Natural killer cell treated with Interleukin-12 subunit alpha and Interleukin-12 subunit beta and Interleukin-15 and Interleukin-18, amount 100 ng/mL, for 72 hours (primary cell): ENCODE results near the gene SLC24A3. TPM values are rescaled to one million over a fixed set of nuclear protein-coding genes. Genes with fewer than 3 reads are reported as not detected.

Experiments
- ATAC-seq, 2 donors: fragments of 150-1000 bp; cut with Tn5 transposase in 1 of 2; sonication (Bioruptor Pico), chemical (Tn5 transposase) in 1 of 2; 2 replicates each; pipeline ENCODE4 v1.10.0; 2021
- DNase-seq: peaks from one replicate; pipeline ENCODE4 v3.0.0; 2022; ENCODE audit warnings: low spot score
- H3K27ac Mint-ChIP-seq, 2 donors: 1 replicate in 1 of 2; 2 replicates in 1 of 2; pipeline ENCODE4 v1.8.0; 2022; ENCODE audit warnings: mixed read lengths in 2 of 2, mild to moderate bottlenecking in 1 of 2, moderate library complexity in 1 of 2
- H3K27me3 Mint-ChIP-seq, 2 donors: 1 replicate in 1 of 2; 2 replicates in 1 of 2; pipeline ENCODE4 v1.8.0; 2022; ENCODE audit warnings: mixed read lengths in 2 of 2
- H3K36me3 Mint-ChIP-seq: one replicate; pipeline ENCODE4 v1.8.0; 2022; ENCODE audit warnings: mixed read lengths
- H3K4me1 Mint-ChIP-seq, 2 donors: 1 replicate in 1 of 2; 2 replicates in 1 of 2; pipeline ENCODE4 v1.8.0; 2022; ENCODE audit warnings: low read depth in 2 of 2, mixed read lengths in 2 of 2, mild to moderate bottlenecking in 1 of 2
- H3K4me3 Mint-ChIP-seq: one replicate; pipeline ENCODE4 v1.8.0; 2022; ENCODE audit warnings: mixed read lengths
- H3K9me3 Mint-ChIP-seq: 2 replicates; pipeline ENCODE4 v1.8.0; 2022; ENCODE audit warnings: mixed read lengths
- total RNA-seq, 2 donors: library from RNA; stranded (reverse); gene quantifications; one replicate each; pipeline ENCODE4 v1.2.3, GENCODE V29; 2022

The SLC24A3 gene
- total RNA-seq, 2 donors from 2014 or later = 1.4 TPM; not detected in 1

DNA sequence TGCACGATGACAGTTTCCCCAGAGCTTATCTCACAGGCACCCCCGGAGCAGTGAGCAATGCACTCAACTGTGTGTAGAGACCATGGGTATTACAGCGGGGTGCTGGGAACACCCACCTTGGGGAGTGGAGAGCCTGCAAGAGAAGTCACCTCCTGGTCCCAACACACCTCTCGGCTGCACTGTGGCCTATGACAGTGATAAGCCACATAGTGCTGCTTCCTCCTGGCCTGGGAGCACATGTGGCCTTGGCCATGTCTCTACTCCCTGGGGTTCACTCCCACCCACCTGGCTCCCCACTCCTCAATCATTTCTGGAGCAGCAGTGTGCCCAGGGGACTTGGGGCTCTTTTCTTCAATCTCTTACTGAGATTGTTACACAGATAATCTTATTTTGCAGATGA lies 77.0 kb downstream of the SLC24A3 start:
- Mint-ChIP-seq H3K27me3 (peaks cover 0 to 3% of the 10 kb centered on the region in 2 donors), H3K36me3 (no peaks in the 10 kb centered on the region), H3K27ac (no peak overlapping the region), H3K9me3 (no peaks in the 10 kb centered on the region), H3K4me1 (no peaks in the 10 kb centered on the region), H3K4me3 (no peak overlapping the region)
- no peak for DNase-seq
- ATAC-seq = no peak

DNA sequence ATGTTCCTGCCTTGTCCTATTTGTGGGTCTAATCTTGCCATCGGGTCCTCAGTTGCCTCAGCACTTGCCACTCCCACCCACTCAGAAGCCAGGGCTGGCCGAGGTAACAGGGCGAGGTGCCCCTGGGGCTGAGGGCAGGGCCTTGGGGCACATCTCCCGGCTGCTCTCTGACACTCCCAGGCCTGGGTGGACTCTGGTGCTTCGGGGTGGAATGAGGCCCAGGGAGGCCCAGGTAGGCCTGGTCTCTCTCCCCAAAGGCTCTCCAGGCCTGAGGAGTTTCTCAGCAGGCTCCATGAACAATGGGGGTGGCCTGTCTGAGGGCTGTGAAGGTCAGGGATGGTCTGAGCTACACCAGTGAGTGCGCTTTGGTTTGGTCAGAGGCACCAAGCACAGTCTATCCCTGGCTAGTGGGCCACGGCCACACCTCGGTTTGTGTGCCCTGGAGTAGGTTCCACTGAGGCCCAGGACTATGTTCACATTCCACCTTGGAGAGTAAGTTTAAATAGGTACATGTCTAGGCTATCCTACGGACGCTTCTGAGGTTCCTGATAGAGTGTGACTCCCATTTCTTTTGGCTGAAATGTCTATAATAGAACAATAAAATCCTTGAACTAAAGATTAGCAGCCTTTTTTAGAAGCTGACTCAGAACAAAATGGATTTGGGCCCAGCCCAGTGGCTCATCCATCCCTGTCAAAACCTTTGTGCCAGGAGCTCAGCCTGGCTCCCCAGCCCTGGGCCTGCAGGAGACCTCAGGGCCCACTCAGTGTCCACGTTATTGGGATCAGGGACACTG lies 78.8 kb downstream of the SLC24A3 start:
- no peak overlapping the region for H3K4me3 Mint-ChIP-seq
- H3K36me3 Mint-ChIP-seq = no peaks in the 10 kb centered on the region
- DNase-seq (no peak), ATAC-seq (no peak)
- H3K27me3 Mint-ChIP-seq = peaks cover 8 to 9% of the 10 kb centered on the region in 2 donors
- no peaks in the 10 kb centered on the region for H3K9me3 Mint-ChIP-seq
- H3K4me1 Mint-ChIP-seq = no peaks in the 10 kb centered on the region
- H3K27ac Mint-ChIP-seq = no peak overlapping the region

DNA sequence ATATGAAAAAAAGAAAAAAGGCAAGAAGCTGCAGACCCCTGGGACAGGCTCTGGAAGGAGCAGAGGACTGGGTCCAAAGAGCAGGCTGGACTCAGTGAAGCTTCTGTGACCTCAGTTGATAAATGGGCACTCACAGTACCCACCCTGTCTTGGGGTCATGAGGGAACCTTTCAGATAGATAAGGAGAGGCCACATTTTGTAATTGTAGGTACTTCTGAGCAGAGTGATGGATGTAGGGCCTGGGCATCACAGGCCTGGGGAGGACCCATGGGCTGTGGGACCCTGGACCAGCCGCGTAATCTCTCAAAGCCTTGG lies 79.3 kb downstream of the SLC24A3 start:
- DNase-seq (no peak), ATAC-seq (peak in 1 of 2 donors; percentile 36)
- no peaks in the 10 kb centered on the region for H3K9me3 Mint-ChIP-seq
- H3K27ac Mint-ChIP-seq = no peak overlapping the region
- no peak overlapping the region for H3K4me3 Mint-ChIP-seq
- H3K27me3 Mint-ChIP-seq = peaks cover 12 to 13% of the 10 kb centered on the region in 2 donors
- H3K4me1 Mint-ChIP-seq = no peaks in the 10 kb centered on the region
- no peaks in the 10 kb centered on the region for H3K36me3 Mint-ChIP-seq

DNA sequence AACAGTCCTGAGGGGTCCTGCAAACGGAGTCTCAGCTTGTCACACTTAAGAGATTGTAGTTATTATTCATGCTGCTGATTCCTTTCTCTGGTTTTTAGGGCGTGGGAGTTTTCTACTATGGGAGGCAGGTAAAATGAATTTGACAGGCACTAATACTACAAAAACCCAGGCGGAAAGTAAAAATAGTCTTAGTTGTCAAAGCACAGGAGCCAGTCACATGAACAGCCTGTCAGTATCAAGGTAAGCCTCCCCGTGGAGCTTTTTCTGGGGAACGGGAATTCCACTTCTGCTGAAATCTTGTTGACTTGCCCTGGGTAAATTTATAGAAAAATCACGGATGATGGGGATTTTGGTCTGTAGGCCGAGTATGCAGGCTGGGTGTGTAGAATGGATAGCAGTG lies 79.8 kb downstream of the SLC24A3 start:
- DNase-seq = no peak
- Mint-ChIP-seq H3K9me3 (no peaks in the 10 kb centered on the region), H3K27ac (no peak overlapping the region), H3K4me3 (no peak overlapping the region), H3K4me1 (no peaks in the 10 kb centered on the region), H3K36me3 (no peaks in the 10 kb centered on the region), H3K27me3 (peaks cover 15 to 18% of the 10 kb centered on the region in 2 donors)
- no peak for ATAC-seq

DNA sequence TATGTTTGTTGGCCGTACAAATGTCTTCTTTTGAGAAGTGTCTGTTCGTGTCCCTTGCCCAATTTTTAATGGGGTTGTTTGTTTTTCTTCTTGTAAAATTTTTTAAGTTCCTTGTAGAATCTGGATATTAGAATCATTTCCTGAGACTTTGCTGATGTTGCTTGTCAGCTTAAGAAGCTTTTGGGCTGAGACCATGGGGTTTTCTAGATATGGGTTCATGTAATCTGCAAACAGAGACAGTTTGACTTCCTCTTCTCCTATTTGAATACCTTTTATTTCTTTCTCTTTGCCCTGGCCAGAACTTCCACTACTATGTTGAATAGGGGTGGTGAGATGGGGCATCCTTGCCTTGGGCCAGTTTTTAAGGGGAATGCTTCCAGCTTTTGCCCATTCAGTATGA lies 82.6 kb downstream of the SLC24A3 start:
- ATAC-seq = no peak
- Mint-ChIP-seq H3K4me3 (no peak overlapping the region), H3K36me3 (peaks cover 4% of the 10 kb centered on the region), H3K4me1 (no peaks in the 10 kb centered on the region), H3K27me3 (peaks cover 23 to 24% of the 10 kb centered on the region in 2 donors), H3K9me3 (peaks cover 3% of the 10 kb centered on the region), H3K27ac (no peak overlapping the region)
- DNase-seq = no peak

DNA sequence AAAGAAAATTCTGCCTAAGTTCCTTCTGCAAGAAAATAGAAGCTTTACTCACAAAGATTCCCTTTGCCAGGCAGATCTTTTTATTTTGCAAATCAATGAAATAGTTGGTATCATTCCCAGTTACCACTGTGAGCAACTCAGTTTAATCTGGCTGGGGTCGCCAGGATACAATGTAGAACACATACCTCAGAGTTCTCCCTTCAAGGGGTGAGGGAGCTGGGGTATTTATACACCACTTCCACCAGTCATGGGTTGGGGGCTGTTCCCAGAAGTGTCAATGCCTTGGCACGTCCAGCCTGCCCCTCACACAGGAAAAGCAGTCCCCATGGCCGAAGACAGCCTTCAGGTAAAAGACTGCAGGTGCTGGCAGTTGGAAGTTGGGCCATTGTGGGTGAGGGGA lies 86.2 kb downstream of the SLC24A3 start:
- H3K4me1 Mint-ChIP-seq = no peaks in the 10 kb centered on the region
- DNase-seq (no peak), ATAC-seq (no peak)
- H3K4me3 Mint-ChIP-seq = no peak overlapping the region
- peaks cover 3% of the 10 kb centered on the region for H3K9me3 Mint-ChIP-seq
- no peak overlapping the region for H3K27ac Mint-ChIP-seq
- peaks cover 23 to 30% of the 10 kb centered on the region in 2 donors for H3K27me3 Mint-ChIP-seq
- peaks cover 4% of the 10 kb centered on the region for H3K36me3 Mint-ChIP-seq

DNA sequence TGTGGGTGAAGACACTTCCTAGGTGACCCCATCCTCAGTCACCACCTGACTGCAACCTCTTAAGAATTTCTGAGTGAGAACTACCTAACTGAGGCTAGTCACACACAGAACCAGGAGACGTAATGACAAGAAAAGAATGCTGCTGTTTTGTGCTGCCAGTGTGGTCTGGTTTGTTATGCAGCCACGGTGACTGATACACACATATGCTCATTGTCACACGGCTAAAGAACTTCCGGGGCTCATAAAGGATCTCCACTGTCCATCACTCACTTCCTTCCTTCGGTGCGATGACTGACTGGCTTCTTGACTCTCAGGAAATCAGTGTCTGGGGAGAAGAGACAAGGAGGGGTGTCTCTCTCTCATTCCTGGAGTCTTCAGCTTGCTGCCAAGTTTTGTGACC lies 88.0 kb downstream of the SLC24A3 start:
- DNase-seq = no peak

DNA sequence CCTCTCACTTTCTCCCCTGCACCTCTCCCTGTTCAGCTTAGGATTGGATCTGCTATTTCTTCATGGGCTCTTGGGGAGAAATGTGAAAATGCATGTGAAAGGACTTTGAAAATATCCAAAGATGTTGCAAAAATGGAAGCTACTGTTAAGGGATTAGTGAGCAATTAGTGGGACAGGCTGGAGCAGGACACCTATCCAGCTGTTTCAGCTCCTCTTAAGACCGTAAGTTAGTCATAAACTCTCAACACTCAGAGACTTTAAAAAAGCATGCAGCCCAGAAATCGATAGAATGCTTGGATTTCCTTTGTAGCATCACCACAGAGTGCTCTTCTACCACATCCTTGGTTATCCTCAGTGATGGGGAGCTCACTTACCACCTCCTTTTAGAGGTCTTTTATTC lies 88.7 kb downstream of the SLC24A3 start:
- ATAC-seq (no peak), DNase-seq (no peak)
- H3K9me3 Mint-ChIP-seq = peaks cover 3% of the 10 kb centered on the region
- peaks cover 3 to 9% of the 10 kb centered on the region in 2 donors for H3K4me1 Mint-ChIP-seq
- H3K36me3 Mint-ChIP-seq = peaks cover 4% of the 10 kb centered on the region
- H3K27ac Mint-ChIP-seq = no peak overlapping the region
- peaks cover 14 to 28% of the 10 kb centered on the region in 2 donors for H3K27me3 Mint-ChIP-seq
- H3K4me3 Mint-ChIP-seq = no peak overlapping the region

More for the DNA sequence above, 88.0 kb downstream of the SLC24A3 start:
- Mint-ChIP-seq H3K36me3 (peaks cover 4% of the 10 kb centered on the region), H3K27ac (no peak overlapping the region), H3K4me1 (peaks cover 3 to 5% of the 10 kb centered on the region in 2 donors), H3K9me3 (peaks cover 3% of the 10 kb centered on the region), H3K27me3 (peaks cover 16 to 31% of the 10 kb centered on the region in 2 donors), H3K4me3 (no peak overlapping the region)
- peak in 1 of 2 donors; percentile 22 for ATAC-seq

DNA sequence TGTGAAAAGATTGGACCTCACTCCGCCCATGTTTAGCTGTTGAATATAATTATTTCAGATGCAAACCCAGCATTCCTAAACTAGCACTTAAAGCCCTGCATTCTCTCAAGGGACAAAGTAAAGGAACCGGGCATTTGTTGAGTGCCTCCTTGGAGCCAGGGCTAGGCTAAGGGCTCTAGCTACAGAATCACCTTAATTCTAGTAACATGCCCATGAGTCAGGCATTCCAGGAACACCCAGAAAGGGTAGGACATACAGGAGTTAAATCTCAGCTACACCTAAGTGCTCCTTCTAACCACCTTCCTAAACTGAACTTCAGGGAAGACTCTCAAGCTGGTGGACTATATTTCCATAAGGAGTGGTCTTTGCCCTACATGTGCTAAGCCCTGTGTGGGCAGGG lies 89.4 kb downstream of the SLC24A3 start:
- Mint-ChIP-seq H3K36me3 (peaks cover 4% of the 10 kb centered on the region), H3K9me3 (peaks cover 3% of the 10 kb centered on the region), H3K27ac (no peak overlapping the region), H3K4me3 (no peak overlapping the region), H3K27me3 (peaks cover 11 to 21% of the 10 kb centered on the region in 2 donors), H3K4me1 (peaks cover 3 to 9% of the 10 kb centered on the region in 2 donors)
- no peak for DNase-seq
- no peak for ATAC-seq

DNA sequence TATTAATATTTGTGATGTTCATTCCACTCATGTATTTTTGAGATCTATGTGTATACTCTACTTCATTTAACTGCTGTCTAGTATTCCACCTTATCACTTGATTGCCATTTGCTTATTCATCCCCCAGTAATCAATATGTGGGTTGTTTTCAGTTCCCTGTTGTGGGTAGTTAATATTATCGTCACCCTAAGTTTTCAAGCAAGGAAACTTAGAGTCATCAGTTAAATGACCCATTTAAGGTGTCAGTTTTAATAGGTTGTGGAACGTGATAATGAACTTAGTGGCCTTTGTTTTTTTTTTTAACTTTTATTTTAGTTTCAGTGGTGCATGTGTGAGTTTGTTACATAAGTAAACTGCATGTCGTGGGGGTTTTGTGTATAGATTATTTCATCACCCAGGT lies 90.3 kb downstream of the SLC24A3 start:
- H3K27ac Mint-ChIP-seq = no peak overlapping the region
- peaks cover 1% of the 10 kb centered on the region for H3K36me3 Mint-ChIP-seq
- H3K4me1 Mint-ChIP-seq = peaks cover 3 to 9% of the 10 kb centered on the region in 2 donors
- DNase-seq (no peak), ATAC-seq (no peak)
- H3K27me3 Mint-ChIP-seq = peaks cover 5 to 12% of the 10 kb centered on the region in 2 donors
- no peak overlapping the region for H3K4me3 Mint-ChIP-seq
- peaks cover 2% of the 10 kb centered on the region for H3K9me3 Mint-ChIP-seq

DNA sequence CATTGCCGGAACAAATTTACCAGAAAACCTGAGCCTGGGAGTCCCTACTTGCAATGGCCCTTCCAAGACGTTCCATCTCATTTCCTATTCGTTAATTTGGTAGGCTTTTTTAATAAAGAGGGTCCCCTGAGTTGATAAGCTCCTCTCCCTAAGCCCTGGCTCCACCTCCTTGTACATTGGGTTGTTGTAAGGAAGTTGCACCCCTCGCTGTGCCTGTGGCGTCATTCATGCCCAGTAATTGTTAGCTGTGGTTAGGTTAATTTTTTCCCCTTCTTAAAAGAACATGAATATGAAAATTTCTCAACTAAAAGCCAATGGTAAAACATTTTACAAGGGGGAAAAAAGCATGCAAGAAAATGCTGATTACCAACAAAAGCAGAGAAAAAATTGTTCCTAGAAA lies 91.9 kb downstream of the SLC24A3 start:
- peak; percentile 60 to 62 for ATAC-seq
- no peak for DNase-seq
- Mint-ChIP-seq H3K36me3 (no peaks in the 10 kb centered on the region), H3K4me1 (peaks cover 3 to 9% of the 10 kb centered on the region in 2 donors), H3K9me3 (no peaks in the 10 kb centered on the region), H3K27me3 (peaks cover 0 to 10% of the 10 kb centered on the region in 2 donors), H3K4me3 (peak overlapping the region; percentile 43), H3K27ac (no peak overlapping the region)

DNA sequence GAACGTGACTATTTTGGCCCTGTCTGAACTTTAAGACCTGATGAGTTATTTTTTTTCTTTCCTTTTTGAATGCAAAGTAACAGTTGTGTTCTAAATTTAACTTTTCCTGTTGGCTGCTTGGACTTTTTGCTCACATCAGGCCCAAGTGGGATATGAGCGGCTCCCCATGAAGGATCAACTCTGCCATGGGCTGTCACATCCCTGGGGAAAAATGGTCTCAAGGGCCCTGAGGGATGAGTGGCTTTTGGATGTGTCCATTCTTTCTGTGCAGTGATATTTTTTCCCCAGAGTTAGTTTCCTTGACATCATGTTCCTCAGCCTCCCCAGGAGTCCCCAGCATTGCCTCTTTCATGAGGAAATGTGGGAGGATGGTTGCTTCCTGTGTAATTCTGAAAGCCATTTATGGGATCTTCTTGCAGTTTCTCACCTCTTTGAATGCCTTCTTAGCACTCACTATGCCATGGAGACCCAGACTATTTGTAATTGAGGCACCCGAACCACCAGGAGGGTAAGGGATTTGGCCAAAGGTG lies 92.5 kb downstream of the SLC24A3 start:
- DNase-seq (no peak), ATAC-seq (no peak)
- Mint-ChIP-seq H3K9me3 (no peaks in the 10 kb centered on the region), H3K27me3 (peaks cover 0 to 10% of the 10 kb centered on the region in 2 donors), H3K4me3 (no peak overlapping the region), H3K4me1 (peaks cover 3 to 9% of the 10 kb centered on the region in 2 donors), H3K36me3 (no peaks in the 10 kb centered on the region), H3K27ac (no peak overlapping the region)

DNA sequence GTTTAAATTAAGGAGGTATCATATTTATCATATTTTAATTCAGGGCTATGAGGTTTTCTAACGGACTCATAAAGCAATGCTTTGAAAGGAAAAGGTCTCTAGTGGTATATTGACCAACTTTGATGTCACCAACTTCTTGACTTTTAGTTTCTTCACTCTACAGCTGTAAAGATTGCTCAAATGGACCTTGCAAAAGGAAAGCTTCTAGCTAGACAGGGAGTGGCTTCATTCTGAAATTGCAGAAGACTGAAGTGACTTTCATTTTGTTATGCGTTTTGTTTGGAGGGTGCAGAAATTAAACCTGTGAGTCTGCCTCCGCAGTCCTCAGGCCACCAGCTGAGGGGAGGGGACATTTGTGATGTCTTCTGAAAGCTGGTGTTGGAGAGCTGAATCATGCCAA lies 95.7 kb downstream of the SLC24A3 start:
- Mint-ChIP-seq H3K4me3 (no peak overlapping the region), H3K27me3 (peaks cover 0 to 4% of the 10 kb centered on the region in 2 donors), H3K9me3 (no peaks in the 10 kb centered on the region), H3K36me3 (no peaks in the 10 kb centered on the region), H3K4me1 (peaks cover 3 to 9% of the 10 kb centered on the region in 2 donors), H3K27ac (no peak overlapping the region)
- DNase-seq (no peak), ATAC-seq (no peak)

DNA sequence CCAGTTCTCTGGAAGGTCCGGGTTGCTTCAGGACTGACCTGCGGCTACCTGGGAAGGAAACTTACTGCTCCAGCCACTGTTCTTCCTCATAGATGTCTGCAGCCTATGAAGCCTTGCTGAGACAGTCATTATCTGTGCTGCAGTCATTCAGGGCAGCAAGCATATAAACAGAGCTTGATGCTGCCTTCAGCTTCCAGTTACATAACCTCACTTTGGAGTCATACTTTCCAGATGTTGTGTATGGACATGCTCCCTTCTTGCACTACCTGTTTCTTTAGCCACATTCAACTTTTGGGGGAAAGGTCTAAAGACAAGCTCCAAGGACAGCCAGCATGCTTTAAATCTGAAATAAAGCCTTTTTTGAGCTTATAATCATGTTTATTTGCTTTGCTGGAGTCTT lies 98.1 kb downstream of the SLC24A3 start:
- no peak for DNase-seq
- peaks cover 0 to 2% of the 10 kb centered on the region in 2 donors for H3K27me3 Mint-ChIP-seq
- no peaks in the 10 kb centered on the region for H3K9me3 Mint-ChIP-seq
- no peaks in the 10 kb centered on the region for H3K36me3 Mint-ChIP-seq
- ATAC-seq = no peak
- H3K4me1 Mint-ChIP-seq = peaks cover 9 to 15% of the 10 kb centered on the region in 2 donors
- no peak overlapping the region for H3K4me3 Mint-ChIP-seq
- H3K27ac Mint-ChIP-seq = no peak overlapping the region
